Stimulated activated CD4-positive, alpha-beta T cell treated with anti-CD3 and anti-CD28 coated beads, Interleukin-2, amount 100 ng/mL, for 4 hours (primary cell): ENCODE data around the gene GPR137.

Source experiments
- DNase-seq: peaks from one replicate; pipeline ENCODE4 v3.0.0-alpha.2; 2020; ENCODE audit warnings: low read depth

Gene GPR137

GRCh38 chr11:64264371-64264852 is 21.2 kb upstream of the GPR137 start:
- no peak for DNase-seq

DNA sequence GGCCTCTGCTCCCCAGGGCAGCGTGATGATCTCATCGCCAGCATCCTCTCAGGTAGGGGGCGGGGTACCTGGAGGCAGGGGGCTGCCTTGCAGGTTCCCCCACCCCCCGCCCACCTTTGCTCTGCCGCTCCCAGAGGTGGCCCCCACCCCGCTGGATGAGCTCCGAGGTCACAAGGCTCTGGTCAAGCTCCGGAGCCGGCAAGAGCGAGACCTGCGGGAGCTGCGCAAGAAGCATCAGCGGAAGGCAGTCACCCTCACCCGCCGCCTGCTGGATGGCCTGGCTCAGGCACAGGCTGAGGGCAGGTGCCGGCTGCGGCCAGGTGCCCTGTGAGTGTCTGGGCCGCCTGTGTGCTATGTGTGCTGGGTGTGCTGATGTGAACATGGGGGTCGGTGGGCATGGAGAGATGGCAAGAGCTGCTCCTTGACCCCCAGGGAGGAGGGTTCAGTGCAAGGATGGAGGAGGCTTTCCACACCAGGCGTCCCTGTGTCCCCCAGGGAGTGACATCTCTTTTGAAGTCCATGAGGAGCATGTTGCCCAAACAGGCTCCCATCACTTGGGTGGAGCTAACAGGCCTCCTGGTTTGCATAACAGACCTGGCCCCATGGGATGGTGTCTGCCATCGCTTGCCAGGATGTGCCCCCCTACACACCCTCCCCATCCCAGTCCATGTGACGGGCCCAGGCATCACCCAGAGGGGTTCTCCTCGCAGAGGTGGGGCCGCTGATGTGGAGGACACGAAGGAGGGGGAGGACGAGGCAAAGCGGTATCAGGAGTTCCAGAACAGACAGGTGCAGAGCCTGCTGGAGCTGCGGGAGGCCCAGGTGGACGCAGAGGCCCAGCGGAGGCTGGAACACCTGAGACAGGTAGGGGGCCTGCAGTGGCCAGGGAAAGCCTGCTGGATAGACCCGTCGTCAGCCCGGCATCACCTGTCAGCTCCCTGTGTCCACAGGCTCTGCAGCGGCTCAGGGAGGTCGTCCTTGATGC is 20.2 kb upstream of the GPR137 start:
- no peak for DNase-seq

- no peak for DNase-seq
Observed at GRCh38 chr11:64266339-64266738, 19.3 kb upstream of the GPR137 start.

DNA sequence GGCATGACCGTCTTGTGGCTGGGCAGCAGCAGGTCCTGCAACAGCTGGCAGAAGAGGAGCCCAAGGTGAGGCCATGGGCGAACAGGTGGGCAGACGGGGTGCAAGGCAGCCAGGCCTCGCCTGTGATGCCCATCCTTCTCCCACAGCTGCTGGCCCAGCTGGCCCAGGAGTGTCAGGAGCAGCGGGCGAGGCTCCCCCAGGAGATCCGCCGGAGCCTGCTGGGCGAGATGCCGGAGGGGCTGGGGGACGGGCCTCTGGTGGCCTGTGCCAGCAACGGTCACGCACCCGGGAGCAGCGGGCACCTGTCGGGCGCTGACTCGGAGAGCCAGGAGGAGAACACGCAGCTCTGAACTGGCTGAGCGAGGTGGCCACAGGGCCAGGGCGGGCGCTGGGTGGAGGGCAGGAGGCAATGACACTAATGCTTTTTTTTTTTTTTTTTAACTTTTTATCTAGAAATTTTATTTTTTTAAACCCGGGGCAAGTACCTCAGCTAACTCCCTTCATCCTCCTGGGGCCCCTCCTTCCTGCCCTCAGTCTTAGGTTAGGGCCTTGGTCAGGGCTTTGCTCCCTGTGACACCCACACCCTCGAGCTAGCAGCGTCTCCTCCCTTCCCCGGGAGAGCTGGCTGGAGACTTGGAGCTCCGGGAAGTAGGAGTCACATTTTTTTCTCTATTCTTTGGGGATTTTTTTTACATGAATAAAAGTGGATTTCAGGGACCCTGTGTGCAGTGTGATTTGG is 18.3 kb upstream of the GPR137 start:
- DNase-seq: no peak

DNA sequence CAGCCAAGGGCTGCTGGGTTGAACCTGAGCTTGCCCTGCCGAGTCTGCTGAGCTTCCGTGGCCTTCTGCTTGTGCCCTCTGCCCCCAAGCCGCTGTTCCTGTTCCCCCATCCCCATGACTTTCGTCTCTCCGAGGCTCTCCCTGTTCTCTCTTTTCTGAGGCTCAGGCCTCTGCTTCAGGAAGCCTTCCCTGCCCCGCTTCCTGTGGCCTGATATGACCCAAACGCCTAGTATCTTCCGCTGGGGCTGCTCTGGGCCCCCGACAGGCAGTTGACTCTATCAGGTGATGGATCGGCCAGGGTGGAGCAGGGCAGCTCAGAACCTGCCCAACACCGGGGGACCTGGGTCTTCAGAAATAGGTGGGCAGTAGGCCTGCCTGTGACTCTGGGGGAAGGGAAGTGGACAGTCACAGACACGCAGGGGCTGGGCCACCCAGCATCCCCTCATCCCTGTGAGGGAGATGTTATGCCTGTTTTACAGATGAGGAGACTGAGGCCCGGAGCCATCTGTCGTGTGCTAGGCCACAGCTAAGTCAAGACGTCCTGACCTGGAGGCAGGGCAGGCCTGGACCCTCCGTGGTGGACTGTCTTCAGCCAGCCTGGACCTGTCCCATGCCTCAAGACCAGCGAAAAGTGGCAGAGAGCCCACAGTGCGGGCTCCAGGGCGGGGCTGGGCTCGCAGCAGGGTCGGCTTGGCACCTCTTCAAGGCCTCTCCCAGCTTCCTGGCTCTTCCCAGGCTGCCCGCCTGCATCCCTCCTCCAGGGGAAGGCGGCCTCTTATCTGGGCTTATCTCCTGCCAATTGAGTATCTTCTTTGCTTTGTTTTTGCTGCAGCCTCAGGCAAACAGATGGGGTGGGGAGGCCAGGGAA is 17.4 kb upstream of the GPR137 start:
- DNase-seq: no peak

DNA sequence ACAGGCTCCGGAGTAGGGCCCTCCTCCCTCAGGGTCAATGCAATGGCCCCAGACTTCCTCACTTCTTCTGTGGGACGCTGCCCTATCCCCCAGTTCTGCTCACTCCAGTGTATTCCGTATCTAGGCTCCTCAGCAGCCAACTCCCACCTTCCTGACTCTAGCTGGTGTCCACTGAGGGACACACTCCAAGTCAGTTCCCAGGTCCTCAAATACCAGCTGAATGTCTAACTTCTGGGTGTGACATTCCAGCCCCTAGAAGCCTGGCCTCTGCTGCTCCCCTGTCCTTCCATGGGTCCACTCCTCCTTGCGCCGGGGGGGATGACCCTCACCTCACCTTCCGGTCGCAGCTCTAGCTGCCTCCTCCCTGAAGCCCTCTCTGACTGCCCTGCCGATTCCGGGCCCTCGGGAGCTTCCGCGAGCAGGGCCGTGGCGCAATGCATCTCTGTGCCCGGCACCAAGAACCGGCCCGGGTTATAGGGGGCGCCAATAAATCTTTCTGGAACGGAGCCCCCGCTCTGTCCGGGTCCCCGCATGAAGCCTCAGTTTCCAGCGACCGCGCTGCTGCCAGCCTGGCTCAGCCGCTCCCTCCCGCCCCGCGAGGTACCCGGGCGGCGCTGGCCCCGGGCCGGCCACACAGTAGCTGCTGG is 16.6 kb upstream of the GPR137 start:
- DNase-seq: no peak

DNA sequence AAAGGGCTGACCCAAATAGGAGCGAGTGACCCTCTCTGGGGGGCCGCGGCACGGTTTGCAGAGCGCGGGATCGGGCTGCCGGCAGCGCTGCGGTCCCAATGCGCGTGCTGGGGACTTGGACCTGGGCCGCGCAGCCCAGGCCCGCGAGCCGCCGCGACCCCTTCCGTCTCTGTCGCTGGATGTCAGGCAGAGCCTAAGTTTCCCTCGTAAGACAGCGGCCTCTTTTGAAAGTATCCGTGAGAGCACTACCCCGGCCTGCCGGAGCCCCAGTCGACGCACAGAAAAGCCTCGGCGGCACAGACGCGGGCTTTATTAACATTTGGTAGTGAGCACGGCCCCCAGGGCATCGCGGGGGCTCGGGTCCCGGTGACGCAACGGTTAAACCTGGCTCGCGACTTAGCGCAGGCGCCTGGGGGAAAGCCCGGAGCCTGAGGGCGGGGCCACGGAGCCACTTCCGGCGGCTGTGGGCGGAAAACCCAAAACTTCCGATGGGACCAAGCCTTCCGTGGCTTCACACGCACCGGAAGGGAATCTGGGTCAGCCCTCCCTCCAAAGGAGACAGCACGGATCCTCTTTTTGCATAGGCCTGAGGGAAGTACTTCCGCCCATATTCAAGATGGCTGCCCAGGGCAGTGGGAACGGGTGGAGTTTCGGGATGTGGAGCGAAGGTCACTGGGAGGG is 16.0 kb upstream of the GPR137 start:
- peak; percentile 97 for DNase-seq

GRCh38 chr11:64275031-64275800 is 10.4 kb upstream of the GPR137 start:
- no peak for DNase-seq

DNA sequence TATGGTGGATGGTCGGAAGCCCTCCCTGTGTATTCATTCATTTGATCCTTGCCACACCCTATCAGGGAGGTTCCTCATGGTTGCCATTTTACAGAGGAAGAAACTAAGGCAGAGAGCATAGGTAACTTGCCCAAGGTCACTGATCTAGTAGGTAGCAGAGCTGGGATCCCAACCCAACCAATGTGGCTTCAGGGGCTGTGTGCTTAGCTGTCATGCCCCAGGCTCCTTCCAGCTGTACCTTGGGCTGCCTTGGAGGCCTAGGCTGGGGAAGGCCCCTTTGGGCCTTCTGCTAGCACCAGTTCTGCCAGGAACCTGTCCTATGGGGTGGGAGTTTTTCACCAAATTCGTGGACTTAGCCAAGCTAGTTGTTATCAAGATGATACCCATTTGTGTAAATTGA is 9.8 kb upstream of the GPR137 start:
- no peak for DNase-seq

- DNase-seq: no peak
Observed at GRCh38 chr11:64276653-64277431, 8.8 kb upstream of the GPR137 start.

GRCh38 chr11:64278576-64279190 is 7.0 kb upstream of the GPR137 start:
- no peak for DNase-seq

DNA sequence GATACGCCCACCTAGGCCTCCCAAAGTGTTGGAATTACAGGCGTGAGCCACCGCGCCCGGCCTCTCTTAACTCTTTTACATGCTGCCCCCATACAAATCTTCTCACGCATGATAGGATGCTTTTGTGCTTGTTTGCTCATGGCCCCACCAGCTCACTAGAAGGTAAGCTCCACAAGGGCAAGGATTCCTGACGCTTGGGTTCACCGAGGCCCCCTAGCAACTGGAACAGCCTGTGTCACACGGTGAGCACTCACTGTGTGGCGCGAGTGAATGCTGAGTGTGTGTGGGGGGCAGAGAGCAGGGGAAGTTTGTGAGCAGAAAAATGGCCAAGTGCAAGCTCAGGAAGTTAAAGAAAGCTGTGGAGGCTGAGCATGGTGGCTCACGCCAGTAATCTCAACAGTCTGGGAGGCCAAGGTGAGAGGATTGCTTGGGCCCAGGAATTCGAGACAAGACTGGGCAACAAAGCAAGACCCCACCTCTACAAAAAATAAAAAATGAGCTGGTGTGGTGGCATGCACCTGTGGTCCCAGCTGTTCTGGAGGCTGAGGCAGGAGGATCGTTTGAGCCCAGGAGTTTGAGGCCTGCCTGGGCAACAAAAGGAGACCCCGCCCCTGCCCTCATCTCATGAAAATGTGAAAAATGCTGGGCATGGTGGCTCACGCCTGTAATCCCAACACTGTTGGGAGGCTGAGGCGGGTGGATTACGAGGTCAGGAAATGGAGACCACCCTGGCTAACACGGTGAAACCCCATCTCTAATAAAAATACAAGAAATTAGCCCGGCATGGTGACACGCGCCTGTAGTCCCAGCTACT is 3.5 kb upstream of the GPR137 start:
- DNase-seq: no peak

GRCh38 chr11:64283092-64283491 is 2.6 kb upstream of the GPR137 start:
- no peak for DNase-seq

DNA sequence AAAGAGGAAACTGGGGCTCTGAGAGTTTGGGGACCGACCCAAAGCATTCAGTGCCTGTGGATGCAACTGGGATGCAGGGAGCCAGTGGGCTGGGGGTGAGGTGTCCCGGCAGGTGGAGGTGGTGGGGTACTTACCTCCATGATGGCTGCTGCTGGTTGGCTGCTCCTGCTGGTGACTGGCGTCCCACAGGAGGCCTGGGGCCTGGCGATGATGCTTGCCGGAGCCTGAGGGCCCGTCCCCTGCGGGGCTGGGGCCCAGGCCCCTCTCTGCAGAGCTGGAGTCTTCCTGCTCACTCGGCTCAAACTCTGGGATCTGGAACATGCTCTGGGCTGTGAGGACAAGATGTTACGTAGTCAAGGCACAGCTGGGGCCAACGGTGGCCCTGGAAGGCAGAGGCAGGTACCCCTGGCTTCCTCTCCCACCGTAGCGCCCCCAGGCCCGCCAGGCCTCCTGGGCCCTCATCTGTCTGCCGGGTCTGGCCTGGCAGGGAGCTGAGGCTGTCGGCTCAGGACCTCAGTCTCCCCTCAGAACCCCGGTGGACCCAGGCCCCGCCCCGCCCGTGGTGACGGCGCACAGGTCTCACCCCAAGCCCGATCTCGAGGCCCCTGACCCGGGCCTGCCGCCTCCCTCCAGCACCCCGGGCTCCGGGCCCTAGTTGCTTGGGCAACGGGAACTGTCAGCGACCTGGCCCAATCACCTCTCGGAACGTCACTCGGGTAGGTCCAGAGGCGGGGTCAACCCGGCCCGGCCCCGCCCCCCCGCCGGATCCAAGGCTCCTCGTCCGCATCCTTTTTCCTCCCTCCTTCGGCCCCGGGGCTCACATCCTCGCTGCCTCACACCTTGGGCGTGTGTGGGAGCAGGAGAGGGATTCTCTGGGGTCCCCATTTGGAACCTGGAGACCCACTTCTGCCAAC is 1.3 kb upstream of the GPR137 start, which contains the start of gene BAD:
Gene BAD, minus strand, starts transcription at position 618 of the 914 bp plus-strand sequence. Its CDS starts 297 bp downstream, at position 321.
- peak; percentile 88 for DNase-seq

- DNase-seq: no peak
Observed at GRCh38 chr11:64285885-64286800, 495 bp downstream of the GPR137 start.

- no peak for DNase-seq
Observed at GRCh38 chr11:64286801-64287159, 1.1 kb downstream of the GPR137 start.
